ENCODE measurements around the gene SOST. TPM values are rescaled to one million over a fixed set of nuclear protein-coding genes. Genes with fewer than 3 reads are reported as not detected.

The SOST gene
- polyA plus RNA-seq, 1 of the 3 experiments (the other 2 are of a cell fraction) = not detected

DNA sequence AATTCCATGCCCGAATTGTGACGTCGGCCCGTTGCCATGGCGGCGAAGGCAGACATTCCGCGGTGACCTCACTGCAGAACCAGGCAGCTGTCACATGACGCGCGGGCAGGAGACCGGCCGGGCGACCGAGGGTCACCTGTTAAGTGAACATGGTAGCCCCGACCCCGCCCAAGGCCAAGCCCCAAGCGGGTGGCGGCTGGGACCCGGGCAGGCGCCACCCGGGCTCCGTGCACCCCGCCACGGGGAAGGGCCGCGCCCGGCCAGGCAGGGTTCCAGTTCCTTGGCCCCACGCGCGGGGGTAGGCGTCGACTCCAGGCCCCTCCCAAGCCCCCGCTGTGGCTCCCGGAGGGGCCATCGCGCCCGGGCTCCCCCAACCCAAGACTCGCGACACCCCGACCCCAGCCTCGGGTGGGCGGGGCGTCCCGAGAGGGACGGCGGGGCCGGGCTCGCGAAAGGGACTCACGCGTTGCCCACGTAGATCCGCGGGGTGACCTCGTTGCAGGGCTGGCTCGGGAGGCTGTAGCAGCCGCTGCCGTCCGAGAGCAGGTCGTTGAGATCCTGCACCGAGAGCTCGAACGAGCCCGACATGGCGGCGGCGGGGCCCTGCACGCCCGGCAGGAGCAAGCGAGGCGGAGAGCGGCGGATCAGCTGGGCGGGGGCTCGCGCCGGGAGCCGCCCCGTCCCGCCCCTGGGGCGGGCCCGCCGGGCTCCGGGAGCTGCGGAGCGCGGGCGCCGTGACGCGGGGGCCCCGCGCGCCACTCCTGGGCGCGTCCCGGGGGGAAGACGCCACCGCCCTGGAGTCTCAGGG is 19.9 kb upstream of the SOST start, which contains the start of gene DUSP3 (continued):
- TF ChIP-seq, protein P1, sequence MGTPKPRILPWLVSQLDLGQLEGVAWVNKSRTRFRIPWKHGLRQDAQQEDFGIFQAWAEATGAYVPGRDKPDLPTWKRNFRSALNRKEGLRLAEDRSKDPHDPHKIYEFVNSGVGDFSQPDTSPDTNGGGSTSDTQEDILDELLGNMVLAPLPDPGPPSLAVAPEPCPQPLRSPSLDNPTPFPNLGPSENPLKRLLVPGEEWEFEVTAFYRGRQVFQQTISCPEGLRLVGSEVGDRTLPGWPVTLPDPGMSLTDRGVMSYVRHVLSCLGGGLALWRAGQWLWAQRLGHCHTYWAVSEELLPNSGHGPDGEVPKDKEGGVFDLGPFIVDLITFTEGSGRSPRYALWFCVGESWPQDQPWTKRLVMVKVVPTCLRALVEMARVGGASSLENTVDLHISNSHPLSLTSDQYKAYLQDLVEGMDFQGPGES (IDR thresholded peaks at IDR 0.05; ENCODE audit: low read depth, low read length) = no peak
- TF ChIP-seq RXRA (IDR thresholded peaks at IDR 0.05; ENCODE audit: borderline replicate concordance, low read depth) = no peak
- no peak for TF ChIP-seq NFIC (IDR thresholded peaks at IDR 0.05; ENCODE audit: borderline replicate concordance)

DNA sequence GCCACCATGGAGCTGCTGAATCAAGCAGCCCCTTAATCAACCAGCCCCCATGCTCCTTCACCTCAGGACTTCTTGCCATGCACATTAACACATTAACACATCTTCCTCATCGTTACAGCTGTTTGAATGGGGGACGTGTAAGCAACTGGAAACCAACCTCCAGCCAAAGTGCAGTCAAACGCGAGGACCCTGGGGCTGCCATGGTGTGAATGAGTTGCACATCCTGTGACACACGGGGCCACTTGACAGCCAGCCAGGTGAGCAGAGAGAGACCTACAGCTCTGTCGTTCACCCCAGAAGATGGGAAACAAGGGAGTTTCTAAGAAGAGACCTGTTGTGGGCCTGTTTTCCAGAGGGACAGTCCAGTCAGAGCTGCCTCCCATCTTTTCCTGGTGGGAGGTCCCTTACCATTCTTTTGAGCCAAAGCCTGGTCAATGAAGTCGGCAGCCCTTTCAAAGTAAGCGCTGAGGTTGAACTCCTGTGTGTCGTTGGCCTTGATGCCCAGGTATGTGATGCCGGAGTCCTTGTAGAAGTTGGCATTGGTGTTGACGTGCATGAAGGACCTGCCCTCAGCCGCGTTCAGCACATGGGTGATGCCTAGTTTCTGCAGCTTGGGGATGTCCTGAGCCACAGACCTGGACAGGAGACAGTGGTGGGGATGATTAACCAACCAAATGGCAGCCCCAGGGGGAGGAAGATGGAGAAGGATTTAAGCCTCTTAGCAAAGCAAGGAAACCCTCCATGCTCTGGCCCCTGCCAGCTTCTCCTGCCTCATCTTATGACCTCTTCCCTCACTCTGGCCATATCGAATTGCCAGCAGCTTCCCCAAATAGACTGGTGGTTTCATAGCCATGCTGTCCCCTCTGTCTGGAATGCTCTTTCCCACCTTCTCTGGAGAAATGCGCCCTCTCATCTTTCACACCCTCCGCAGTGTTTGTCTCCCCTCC is 16.0 kb upstream of the SOST start:
- CTCF ChIA-PET = interaction anchor here (1.0 to 6.2 kb wide), 5 partner anchors 8 to 133 kb away, joined by 3 to 59 read pairs (median 6); partner anchors contain the start of gene MPP2
- Histone ChIP-seq H3K4me1 (ENCODE audit: control insufficient read depth in 1 of 2, insufficient read depth in 2 of 2, low read depth in 1 of 2, low read length in 1 of 2) (peaks cover 6 to 8% of the 10 kb centered on the region in 2 experiments; a peak in 1 of 4 replicates), H3K9ac (no peak overlapping the region), H2AFZ (ENCODE audit: low read depth) (no peak overlapping the region), H3K36me3 (replicated peaks in 1 of 2; ENCODE audit: control insufficient read depth in 1 of 2, insufficient read depth in 2 of 2, low read length in 1 of 2) (peaks cover 38 to 47% of the 10 kb centered on the region in 2 experiments), H3K4me3 (ENCODE audit: low read depth in 2 of 2, low read length in 1 of 2) (no peak overlapping the region), H3K27me3 (ENCODE audit: insufficient read depth) (no peaks in the 10 kb centered on the region), H4K20me1 (ENCODE audit: insufficient read depth) (peaks cover 15% of the 10 kb centered on the region), H3K27ac (ENCODE audit: low read depth in 2 of 2, low read length in 1 of 2) (no peak overlapping the region), H3K9me3 (no peaks in the 10 kb centered on the region), H3K4me2 (no peak overlapping the region), H3K79me2 (ENCODE audit: insufficient read depth) (peaks cover 51% of the 10 kb centered on the region), H3F3A (replicated peaks; ENCODE audit: insufficient read depth) (peaks cover 7% of the 10 kb centered on the region), H3K9me2 (no peaks in the 10 kb centered on the region)
- DNase-seq = no peak
- POLR2A ChIA-PET = no interaction called here
- WGBS (ENCODE audit: low lambda C conversion rate) = 97% methylated on average over 14 of the region's 16 CpGs
- TF ChIP-seq TCF12 (IDR thresholded peaks at IDR 0.05) (no peak), NFIC (IDR thresholded peaks at IDR 0.05; ENCODE audit: borderline replicate concordance) (no peak), FOXM1 (IDR thresholded peaks at IDR 0.05; ENCODE audit: low read depth) (no peak), RFX5 (IDR thresholded peaks at IDR 0.05; ENCODE audit: low read length) (no peak), ELF1 (IDR thresholded peaks at IDR 0.05) (no peak), POLR2AphosphoS5 (IDR thresholded peaks at IDR 0.05; ENCODE audit: low read depth, low read length) (no peak), TEAD4 (IDR thresholded peaks at IDR 0.05; ENCODE audit: borderline replicate concordance, insufficient read depth) (no peak), EZH2phosphoT487 (IDR thresholded peaks at IDR 0.05; ENCODE audit: borderline replicate concordance, low read depth) (no peak), FOXJ3 (CRISPR knock-in tag; IDR thresholded peaks at IDR 0.05) (no peak), CHD2 (IDR thresholded peaks at IDR 0.05; ENCODE audit: low read length, partially characterized antibody) (no peak), SMC3 (IDR thresholded peaks at IDR 0.05; ENCODE audit: low read depth, low read length) (no peak), MEF2A (IDR thresholded peaks at IDR 0.05; ENCODE audit: borderline replicate concordance, low read depth) (no peak), RAD21 (IDR thresholded peaks at IDR 0.05; ENCODE audit: low read length) (no peak), SIN3A (IDR thresholded peaks at IDR 0.05; ENCODE audit: borderline replicate concordance, low read depth, low read length) (no peak)
- TF ChIP-seq, protein P1 (IDR thresholded peaks at IDR 0.05; ENCODE audit: low read depth, low read length) = no peak
- TF ChIP-seq, protein P2, sequence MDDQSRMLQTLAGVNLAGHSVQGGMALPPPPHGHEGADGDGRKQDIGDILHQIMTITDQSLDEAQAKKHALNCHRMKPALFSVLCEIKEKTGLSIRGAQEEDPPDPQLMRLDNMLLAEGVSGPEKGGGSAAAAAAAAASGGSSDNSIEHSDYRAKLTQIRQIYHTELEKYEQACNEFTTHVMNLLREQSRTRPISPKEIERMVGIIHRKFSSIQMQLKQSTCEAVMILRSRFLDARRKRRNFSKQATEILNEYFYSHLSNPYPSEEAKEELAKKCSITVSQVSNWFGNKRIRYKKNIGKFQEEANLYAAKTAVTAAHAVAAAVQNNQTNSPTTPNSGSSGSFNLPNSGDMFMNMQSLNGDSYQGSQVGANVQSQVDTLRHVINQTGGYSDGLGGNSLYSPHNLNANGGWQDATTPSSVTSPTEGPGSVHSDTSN (IDR thresholded peaks at IDR 0.05) = no peak
- TF ChIP-seq, protein P3, sequence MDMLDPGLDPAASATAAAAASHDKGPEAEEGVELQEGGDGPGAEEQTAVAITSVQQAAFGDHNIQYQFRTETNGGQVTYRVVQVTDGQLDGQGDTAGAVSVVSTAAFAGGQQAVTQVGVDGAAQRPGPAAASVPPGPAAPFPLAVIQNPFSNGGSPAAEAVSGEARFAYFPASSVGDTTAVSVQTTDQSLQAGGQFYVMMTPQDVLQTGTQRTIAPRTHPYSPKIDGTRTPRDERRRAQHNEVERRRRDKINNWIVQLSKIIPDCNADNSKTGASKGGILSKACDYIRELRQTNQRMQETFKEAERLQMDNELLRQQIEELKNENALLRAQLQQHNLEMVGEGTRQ (IDR thresholded peaks at IDR 0.05; ENCODE audit: borderline replicate concordance, low read depth, low read length) = no peak
- TF ChIP-seq, protein P4, sequence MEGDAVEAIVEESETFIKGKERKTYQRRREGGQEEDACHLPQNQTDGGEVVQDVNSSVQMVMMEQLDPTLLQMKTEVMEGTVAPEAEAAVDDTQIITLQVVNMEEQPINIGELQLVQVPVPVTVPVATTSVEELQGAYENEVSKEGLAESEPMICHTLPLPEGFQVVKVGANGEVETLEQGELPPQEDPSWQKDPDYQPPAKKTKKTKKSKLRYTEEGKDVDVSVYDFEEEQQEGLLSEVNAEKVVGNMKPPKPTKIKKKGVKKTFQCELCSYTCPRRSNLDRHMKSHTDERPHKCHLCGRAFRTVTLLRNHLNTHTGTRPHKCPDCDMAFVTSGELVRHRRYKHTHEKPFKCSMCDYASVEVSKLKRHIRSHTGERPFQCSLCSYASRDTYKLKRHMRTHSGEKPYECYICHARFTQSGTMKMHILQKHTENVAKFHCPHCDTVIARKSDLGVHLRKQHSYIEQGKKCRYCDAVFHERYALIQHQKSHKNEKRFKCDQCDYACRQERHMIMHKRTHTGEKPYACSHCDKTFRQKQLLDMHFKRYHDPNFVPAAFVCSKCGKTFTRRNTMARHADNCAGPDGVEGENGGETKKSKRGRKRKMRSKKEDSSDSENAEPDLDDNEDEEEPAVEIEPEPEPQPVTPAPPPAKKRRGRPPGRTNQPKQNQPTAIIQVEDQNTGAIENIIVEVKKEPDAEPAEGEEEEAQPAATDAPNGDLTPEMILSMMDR (IDR thresholded peaks at IDR 0.05) = no peak
- TF ChIP-seq, protein P5, sequence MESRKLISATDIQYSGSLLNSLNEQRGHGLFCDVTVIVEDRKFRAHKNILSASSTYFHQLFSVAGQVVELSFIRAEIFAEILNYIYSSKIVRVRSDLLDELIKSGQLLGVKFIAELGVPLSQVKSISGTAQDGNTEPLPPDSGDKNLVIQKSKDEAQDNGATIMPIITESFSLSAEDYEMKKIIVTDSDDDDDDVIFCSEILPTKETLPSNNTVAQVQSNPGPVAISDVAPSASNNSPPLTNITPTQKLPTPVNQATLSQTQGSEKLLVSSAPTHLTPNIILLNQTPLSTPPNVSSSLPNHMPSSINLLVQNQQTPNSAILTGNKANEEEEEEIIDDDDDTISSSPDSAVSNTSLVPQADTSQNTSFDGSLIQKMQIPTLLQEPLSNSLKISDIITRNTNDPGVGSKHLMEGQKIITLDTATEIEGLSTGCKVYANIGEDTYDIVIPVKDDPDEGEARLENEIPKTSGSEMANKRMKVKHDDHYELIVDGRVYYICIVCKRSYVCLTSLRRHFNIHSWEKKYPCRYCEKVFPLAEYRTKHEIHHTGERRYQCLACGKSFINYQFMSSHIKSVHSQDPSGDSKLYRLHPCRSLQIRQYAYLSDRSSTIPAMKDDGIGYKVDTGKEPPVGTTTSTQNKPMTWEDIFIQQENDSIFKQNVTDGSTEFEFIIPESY (IDR thresholded peaks at IDR 0.05; ENCODE audit: borderline replicate concordance, low read depth) = no peak
